SK-N-MC (cell line): ENCODE data around the gene DNAI1.

Source experiments
- DNase-seq: peaks from one replicate; pipeline ENCODE4 v3.0.0-alpha.2; 2011; ENCODE audit warnings: low read depth, low spot score
- H3K27ac ChIP-seq: fragments of 200-600 bp; sonication (generic); 2 replicates; pipeline ENCODE4 v1.5.1; 2016; ENCODE audit warnings: mixed run types
- H3K36me3 ChIP-seq: fragments of 200-600 bp; sonication (generic); 2 replicates; pipeline ENCODE4 v1.6.1; 2017; ENCODE audit warnings: antibody characterized with exemption, low read length, mixed read lengths; ENCODE audit not compliant: insufficient read depth
- H3K4me3 ChIP-seq: fragments of 200-600 bp; sonication (generic); 2 replicates; pipeline ENCODE4 v1.5.1; 2016
- H3K9ac ChIP-seq: fragments of 200-600 bp; sonication (generic); 2 replicates; pipeline ENCODE4 v1.8.0; 2017; ENCODE audit warnings: mixed run types, mixed read lengths; ENCODE audit not compliant: insufficient read length
- H3K9me3 ChIP-seq: fragments of 200-600 bp; sonication (generic); 2 replicates; pipeline ENCODE4 v1.6.1; 2017; ENCODE audit warnings: low read depth, mild to moderate bottlenecking, antibody characterized with exemption, low read length, moderate library complexity, mixed read lengths
- EZH2 ChIP-seq: fragments of 200-600 bp; sonication (generic); IDR thresholded peaks from one replicate; pipeline ENCODE4 v1.6.1; 2017; ENCODE audit warnings: antibody characterized with exemption
- FOXP2 ChIP-seq: optimal IDR thresholded peaks from 2 replicates; pipeline ENCODE3; 2011; ENCODE audit warnings: mild to moderate bottlenecking, moderate library complexity; ENCODE audit not compliant: insufficient read depth; ENCODE audit errors: extremely low read length, control extremely low read depth
- POLR2AphosphoS5 ChIP-seq: IDR thresholded peaks from 2 replicates; pipeline ENCODE4 v1.6.1; 2012; ENCODE audit warnings: mild to moderate bottlenecking, low read depth, low read length, borderline replicate concordance

The DNAI1 gene

GRCh38 chr9:34558364-34558763 is 99.8 kb downstream of the DNAI1 start:
- no peak overlapping the region for H3K4me3 ChIP-seq
- no peak for DNase-seq
- H3K36me3 ChIP-seq = no peaks in the 10 kb centered on the region
- H3K27ac ChIP-seq = no peak overlapping the region
- TF ChIP-seq POLR2AphosphoS5 = no peak
- no peak for TF ChIP-seq EZH2
- no peak for TF ChIP-seq FOXP2
- no peaks in the 10 kb centered on the region for H3K9me3 ChIP-seq
- no peak overlapping the region for H3K9ac ChIP-seq

- no peak for DNase-seq
- Histone ChIP-seq H3K4me3 (no peak overlapping the region), H3K27ac (no peak overlapping the region), H3K9me3 (no peaks in the 10 kb centered on the region), H3K9ac (no peak overlapping the region), H3K36me3 (no peaks in the 10 kb centered on the region)
- no peak for TF ChIP-seq FOXP2
- TF ChIP-seq POLR2AphosphoS5 = no peak
- TF ChIP-seq EZH2 = no peak
Observed at GRCh38 chr9:34558919-34559623, 100.5 kb downstream of the DNAI1 start.

GRCh38 chr9:34559624-34560455 is 101.2 kb downstream of the DNAI1 start:
- DNase-seq = no peak
- TF ChIP-seq FOXP2 = no peak

GRCh38 chr9:34560599-34561214 is 102.1 kb downstream of the DNAI1 start:
- DNase-seq = no peak

More at GRCh38 chr9:34559624-34560455, 101.2 kb downstream of the DNAI1 start:
- no peaks in the 10 kb centered on the region for H3K9me3 ChIP-seq
- H3K9ac ChIP-seq = no peak overlapping the region
- H3K36me3 ChIP-seq = no peaks in the 10 kb centered on the region
- H3K4me3 ChIP-seq = no peak overlapping the region
- H3K27ac ChIP-seq = no peak overlapping the region

GRCh38 chr9:34562135-34562745 is 103.6 kb downstream of the DNAI1 start:
- no peak for DNase-seq
- no peaks in the 10 kb centered on the region for H3K36me3 ChIP-seq
- H3K4me3 ChIP-seq = no peak overlapping the region
- H3K9ac ChIP-seq = no peak overlapping the region
- H3K9me3 ChIP-seq = no peaks in the 10 kb centered on the region
- no peak overlapping the region for H3K27ac ChIP-seq
- TF ChIP-seq POLR2AphosphoS5 (no peak), FOXP2 (no peak), EZH2 (no peak)

More at GRCh38 chr9:34560599-34561214, 102.1 kb downstream of the DNAI1 start:
- no peaks in the 10 kb centered on the region for H3K36me3 ChIP-seq
- no peak overlapping the region for H3K4me3 ChIP-seq
- H3K9ac ChIP-seq = no peak overlapping the region
- no peaks in the 10 kb centered on the region for H3K9me3 ChIP-seq
- TF ChIP-seq EZH2 = no peak
- TF ChIP-seq FOXP2 = no peak
- no peak for TF ChIP-seq POLR2AphosphoS5
- no peak overlapping the region for H3K27ac ChIP-seq

- Histone ChIP-seq H3K36me3 (no peaks in the 10 kb centered on the region), H3K27ac (no peak overlapping the region), H3K4me3 (no peak overlapping the region), H3K9ac (no peak overlapping the region), H3K9me3 (no peaks in the 10 kb centered on the region)
- TF ChIP-seq FOXP2 (no peak), POLR2AphosphoS5 (no peak), EZH2 (no peak)
- DNase-seq = no peak
Observed at GRCh38 chr9:34563262-34563661, 104.7 kb downstream of the DNAI1 start.

GRCh38 chr9:34564617-34565016 is 106.0 kb downstream of the DNAI1 start:
- Histone ChIP-seq H3K27ac (no peak overlapping the region), H3K36me3 (no peaks in the 10 kb centered on the region), H3K4me3 (no peak overlapping the region), H3K9me3 (no peaks in the 10 kb centered on the region), H3K9ac (no peak overlapping the region)
- no peak for TF ChIP-seq POLR2AphosphoS5
- no peak for TF ChIP-seq EZH2
- TF ChIP-seq FOXP2 = no peak
- no peak for DNase-seq

- H3K27ac ChIP-seq = no peak overlapping the region
- TF ChIP-seq POLR2AphosphoS5 (no peak), EZH2 (no peak), FOXP2 (no peak)
- H3K9me3 ChIP-seq = no peaks in the 10 kb centered on the region
- no peak overlapping the region for H3K9ac ChIP-seq
- H3K36me3 ChIP-seq = no peaks in the 10 kb centered on the region
- DNase-seq = no peak
- no peak overlapping the region for H3K4me3 ChIP-seq
Observed at GRCh38 chr9:34565856-34566255, 107.3 kb downstream of the DNAI1 start.
